ENCODE measurements around the gene CD2.

CD2 gene

GRCh38 chr1:116762781-116763115 lies 8.5 kb downstream of the CD2 start:
- DNase-seq, result no peak

DNA sequence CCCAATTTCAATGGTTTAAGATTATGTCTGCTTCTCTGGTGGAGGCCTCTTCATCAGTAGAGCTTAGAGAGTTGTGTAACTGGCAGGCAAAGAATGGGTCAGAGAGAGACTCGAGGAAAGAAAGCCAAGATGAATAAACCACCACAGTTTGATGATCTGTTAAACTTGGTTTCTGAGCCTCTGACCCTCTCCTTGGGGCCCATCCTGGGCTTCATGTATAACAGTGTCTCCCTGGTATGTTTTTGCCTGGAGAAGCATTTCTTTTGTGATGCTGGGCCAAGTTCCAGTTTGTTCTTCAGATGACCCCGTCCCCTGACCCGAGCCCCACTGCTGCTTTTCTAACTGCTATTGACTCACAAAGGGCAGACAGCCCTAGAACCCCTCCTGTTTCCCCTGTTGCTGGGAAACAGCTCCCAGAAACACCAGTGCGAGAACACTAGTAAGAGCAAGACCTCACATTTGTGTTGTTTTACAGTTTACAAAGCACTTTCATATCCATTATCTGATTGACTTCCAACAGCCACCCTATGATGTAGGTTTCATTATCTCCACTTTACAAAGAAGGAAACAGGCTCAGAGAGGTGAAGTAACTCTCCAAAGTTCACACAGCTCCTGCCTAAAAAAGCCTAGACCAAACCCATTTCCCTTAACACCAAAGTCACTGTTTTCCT lies 9.0 kb downstream of the CD2 start:
- no peak for DNase-seq

GRCh38 chr1:116763787-116764465 lies 9.7 kb downstream of the CD2 start:
- peak; percentile 12 for DNase-seq

- no peak for DNase-seq
These were observed 10.3 kb downstream of the CD2 start for GRCh38 chr1:116764466-116764898.

DNA sequence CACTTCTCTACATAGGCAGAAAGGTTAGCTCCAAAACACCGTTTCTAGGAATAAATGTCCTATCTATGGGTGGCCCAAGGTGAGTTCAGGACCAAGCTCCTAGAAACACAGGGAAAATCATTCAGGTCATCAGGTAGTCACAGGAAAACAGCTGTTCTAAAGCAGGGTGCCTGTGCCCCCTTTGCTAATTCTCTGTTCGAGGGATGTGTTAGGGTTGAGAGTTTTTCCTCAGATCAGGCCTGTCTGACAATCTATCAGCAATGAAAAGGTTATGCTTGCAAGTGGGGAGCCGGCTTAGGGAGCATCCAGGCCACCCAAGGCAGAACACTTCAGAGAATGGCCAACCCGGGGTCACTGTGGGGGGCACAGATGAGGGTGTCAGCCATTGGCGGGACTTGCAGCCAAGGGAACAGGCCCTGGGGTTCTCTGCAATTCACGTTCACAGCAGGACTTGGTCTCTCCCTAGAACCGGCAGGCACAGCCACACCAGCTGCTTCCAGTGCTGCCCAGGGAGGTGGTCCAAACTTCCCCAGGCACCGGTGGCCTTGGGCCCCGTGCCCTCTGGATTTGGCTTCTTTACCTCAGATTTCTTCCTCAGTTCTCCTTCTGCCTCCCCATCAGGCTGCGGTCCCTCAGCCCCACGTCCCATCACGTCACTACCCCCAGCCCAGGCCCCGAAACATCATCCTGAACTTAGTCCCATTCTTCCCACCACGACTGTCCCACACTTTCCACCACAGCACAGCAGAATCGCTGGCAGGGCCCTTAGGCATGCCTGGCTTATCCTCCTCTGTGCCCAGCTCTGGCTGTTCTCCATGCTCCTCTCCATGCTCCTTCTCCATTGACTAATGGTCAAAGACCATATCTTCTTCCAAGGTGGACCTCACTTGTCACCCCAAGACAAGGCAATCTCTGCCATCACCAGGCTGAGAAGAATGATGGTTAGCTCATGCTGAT lies 11.0 kb downstream of the CD2 start:
- DNase-seq, result no peak

GRCh38 chr1:116765962-116766361 lies 11.7 kb downstream of the CD2 start:
- DNase-seq, result no peak

- no peak for DNase-seq
These were observed 12.6 kb downstream of the CD2 start for GRCh38 chr1:116766616-116767469.

DNA sequence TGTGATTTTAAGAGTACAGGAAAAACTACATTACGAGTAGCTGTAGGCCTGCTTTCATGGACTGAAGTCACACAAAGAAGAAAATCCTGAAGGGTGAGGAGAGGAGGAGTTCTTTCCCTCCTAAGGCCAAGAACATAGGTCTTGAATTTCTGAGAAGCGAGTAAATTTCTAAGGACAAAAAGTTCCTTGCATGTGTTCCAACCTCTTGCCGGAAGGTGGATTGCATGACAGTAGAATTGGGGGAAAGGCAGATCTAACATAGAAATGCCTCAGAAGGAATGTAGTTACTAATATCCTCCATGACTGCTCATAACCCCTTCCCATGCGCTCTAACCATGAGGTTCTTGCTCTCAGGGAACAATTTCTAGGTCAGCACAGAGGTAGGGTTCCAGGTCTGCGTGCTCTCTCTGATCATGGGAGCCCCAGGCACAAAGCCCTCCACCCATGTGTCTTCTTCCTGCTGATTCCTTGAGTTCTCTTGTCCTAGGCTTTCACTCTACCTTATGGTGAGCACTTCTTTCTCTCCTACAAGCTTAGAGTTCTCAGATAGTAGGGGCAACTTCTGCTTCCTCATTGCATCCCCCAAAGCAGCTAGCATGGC lies 13.7 kb downstream of the CD2 start:
- DNase-seq, result no peak

DNA sequence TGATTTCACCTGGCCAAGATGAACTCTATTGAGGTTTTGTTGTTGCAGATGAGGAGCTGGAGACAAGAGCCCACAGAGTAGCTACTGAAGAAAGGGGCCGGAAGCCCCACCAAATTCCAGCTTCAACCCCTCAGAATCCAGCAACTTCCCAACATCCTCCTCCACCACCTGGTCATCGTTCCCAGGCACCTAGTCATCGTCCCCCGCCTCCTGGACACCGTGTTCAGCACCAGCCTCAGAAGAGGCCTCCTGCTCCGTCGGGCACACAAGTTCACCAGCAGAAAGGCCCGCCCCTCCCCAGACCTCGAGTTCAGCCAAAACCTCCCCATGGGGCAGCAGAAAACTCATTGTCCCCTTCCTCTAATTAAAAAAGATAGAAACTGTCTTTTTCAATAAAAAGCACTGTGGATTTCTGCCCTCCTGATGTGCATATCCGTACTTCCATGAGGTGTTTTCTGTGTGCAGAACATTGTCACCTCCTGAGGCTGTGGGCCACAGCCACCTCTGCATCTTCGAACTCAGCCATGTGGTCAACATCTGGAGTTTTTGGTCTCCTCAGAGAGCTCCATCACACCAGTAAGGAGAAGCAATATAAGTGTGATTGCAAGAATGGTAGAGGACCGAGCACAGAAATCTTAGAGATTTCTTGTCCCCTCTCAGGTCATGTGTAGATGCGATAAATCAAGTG lies 14.3 kb downstream of the CD2 start:
- DNase-seq, result no peak

- DNase-seq, result no peak
These were observed 14.8 kb downstream of the CD2 start for GRCh38 chr1:116769104-116769452.

GRCh38 chr1:116769561-116769977 lies 15.3 kb downstream of the CD2 start:
- peak; percentile 81 for DNase-seq

GRCh38 chr1:116769994-116770393 lies 15.8 kb downstream of the CD2 start:
- no peak for DNase-seq

DNA sequence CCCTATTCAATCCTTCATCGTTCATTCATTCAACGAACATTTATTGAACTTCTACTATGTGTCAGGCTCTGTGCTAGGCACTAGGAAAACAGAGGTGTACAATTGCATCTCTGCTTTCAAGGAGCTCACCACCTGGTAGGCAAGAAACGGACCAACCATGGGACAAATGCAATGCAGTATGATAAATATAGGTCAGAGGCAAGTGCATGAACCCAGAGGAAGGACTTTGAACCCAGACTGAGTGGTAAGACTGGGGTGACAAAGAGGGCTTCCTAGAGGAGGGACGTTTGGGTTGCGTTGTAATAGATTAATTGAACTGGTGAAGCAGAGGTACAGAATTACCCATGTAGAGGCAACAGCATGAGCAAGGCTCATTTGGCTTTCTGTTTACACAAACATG lies 16.4 kb downstream of the CD2 start:
- no peak for DNase-seq

DNA sequence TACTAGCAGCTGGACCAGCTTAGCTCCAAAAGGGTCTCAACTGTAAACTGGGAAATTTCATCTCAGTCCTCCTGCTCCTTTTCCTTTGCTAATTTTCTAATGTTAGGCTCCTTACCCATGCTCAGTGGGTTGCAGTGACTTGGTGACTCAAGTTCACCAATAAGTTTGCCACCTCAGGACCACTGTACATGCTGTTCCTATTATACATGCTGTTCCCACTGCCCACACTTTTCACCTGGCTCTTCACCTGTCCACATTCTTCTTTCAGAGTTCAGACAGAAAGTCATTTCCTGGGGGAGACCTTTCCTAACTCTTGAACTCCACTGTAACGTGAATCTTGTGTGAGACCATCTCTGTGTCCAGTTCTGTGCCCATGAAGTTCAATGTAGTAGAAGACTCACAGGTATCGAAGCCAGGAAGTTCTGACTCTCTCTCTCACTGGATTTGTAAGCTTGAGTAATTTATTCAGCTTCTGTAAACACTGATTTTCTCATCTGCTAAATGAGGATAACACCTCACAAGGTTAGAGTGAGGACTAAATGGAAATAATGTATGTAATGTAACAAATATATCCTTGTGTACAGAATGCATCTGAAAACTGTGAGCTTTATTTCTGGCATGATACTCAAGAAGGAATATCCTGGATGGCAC lies 17.9 kb downstream of the CD2 start:
- no peak for DNase-seq

- DNase-seq, result no peak
These were observed 18.4 kb downstream of the CD2 start for GRCh38 chr1:116772648-116773045.

DNA sequence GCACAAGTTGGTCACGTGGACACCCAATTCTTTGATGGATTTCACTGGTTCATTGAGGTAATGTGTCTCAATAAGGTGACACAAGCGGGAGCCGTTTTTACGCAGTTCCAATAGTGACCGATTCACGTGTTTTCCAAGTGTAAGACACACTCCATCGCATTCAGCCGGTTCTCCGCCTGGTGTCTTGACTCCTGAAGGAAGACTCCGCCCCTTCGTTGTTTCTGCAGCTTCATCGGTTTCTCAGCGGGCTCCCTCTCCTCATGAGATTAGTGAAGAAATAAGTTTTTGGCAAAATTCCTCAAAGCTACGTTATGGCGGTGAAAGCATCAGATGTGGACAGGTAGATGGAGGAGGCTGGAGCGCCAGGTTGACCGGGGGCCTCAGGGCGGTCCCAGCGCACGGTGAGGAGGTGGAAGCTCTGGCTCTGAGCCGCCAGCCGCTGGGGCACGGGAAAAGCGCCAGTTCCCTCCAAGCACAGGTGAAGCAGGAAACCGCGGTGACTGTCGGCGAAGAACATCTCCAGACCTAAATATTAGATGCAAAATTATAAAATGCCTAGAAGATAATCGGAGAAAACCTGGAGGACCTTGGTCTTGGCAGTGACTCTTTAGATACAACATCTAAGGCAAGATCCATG lies 21.0 kb downstream of the CD2 start:
- no peak for DNase-seq

DNA sequence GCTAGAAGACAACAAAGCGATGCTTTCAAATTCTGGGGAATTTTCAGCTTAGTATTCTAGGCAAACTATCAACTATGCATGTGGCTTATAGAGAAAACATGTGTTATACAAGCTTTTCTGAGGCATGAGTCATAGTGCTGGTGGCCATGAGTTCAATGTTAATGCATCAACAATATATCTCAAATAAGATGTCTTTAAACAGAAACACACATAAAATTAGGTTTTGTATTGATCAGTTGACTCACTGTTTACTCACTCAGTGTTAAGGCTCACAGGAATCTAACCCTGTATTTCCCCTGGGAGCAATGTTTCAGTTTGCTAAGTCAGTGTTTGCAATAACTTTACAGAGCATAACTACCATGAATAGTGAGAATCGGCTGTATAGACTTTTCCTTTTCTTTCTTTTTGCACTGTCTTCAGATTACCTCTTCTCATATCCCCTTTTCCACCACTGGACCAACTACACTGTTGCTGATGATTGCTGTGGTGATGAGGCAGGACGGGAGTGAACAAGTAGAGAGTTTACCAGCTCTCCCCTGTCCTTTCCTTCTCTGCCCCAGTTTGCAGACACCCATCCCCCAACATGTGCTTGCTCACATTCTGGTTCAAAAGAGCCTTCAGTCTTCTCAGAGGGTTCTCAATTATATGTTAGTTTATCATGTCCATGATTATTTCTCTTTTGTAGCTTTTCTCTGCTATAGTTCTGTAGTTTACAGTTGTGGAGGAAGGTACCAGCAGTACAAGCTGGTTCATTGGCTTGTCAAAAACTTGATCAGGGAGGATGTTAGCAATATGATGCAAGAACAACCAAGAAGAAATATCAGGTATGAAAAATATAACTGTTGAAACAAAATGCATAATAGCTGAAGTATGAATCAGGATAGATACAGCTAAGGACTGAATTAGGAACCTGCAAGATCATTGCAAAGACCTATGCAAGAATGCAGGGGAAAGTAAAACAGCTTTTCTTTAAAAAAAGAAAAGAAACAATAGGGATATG lies 23.9 kb downstream of the CD2 start:
- no peak for DNase-seq

DNA sequence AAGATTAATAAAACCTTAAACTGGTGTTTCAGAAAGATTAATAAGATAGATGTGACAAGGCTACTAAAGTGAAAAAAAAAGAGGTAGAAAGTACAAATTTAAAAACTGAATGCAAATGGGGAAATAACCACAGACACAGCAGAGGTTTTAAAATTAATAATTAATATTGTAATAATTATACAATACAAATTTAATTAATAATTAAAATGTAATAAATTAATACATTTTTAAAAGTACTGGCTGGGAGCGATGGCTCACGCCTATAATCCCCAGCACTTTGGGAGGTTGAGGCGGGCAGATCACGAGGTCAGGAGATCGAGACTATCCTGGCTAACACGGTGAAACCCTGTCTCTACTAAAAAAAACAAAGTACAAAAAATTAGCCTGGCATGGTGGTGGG lies 26.8 kb downstream of the CD2 start:
- DNase-seq, result no peak

DNA sequence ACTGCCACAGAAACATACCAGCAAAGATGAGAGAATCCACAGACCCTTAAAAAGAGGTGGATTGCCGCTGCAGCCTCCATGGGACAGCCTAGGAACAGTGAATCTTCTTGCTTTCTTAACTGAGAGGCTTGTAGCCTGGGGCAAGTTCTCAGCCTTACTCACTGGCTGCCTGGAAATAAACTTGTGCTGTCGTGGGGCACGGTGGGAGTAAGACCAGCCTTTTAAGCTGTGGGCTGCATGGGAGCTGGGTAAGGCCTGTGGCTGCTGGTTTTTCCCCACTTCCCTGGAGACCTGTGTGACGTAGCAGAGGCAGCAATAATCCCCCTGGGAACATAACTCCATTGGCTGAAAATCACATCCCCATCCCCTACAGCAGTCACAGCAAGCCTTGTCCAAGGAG lies 30.8 kb downstream of the CD2 start:
- no peak for DNase-seq

DNA sequence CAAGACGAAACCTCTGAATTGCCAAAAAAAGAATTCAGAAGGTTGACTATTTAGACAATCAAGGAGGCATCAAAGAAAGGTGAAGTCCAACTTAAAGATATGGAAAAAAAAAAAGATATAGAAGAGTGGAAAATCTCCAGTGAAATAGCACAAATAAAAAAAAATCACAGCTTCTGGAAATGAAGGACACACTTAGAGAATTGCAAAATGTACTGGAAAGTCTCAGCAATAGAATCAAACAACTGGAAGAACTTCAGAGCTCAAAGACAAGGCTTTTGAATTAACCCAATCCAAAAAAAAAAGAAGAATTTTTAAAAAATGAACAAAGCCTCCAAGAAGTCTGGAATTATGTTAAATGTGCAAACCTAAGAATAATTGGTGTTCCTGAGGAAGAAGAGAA lies 31.8 kb downstream of the CD2 start:
- no peak for DNase-seq

All from GDM1 (cell line).